K562 (cell line): ENCODE measurements around the gene RCSD1. TPM values are rescaled to one million over a fixed set of nuclear protein-coding genes. Genes with fewer than 3 reads are reported as not detected.

Experiments used
- ARID3A ChIP-seq: IDR thresholded peaks from 2 replicates; pipeline ENCODE4 v1.6.1; 2012; ENCODE audit warnings: low read depth, low read length, improper control_type of control experiment, borderline replicate concordance
- CAMTA2 ChIP-seq: fragments of 250-450 bp; sonication (Bioruptor Pico); conservative IDR thresholded peaks from 2 replicates; pipeline ENCODE4 v1.5.1; 2022
- CHD2 ChIP-seq: IDR thresholded peaks from 2 replicates; pipeline ENCODE4 v1.6.1; 2011; ENCODE audit warnings: low read depth, low read length
- DEAF1 ChIP-seq: fragments of 450-650 bp; formaldehyde crosslinking; IDR thresholded peaks from 2 replicates; pipeline ENCODE4 v1.4.0; 2020; ENCODE audit warnings: mild to moderate bottlenecking, moderate library complexity
- E2F5 ChIP-seq: sonication (generic); formaldehyde crosslinking; IDR thresholded peaks from 2 replicates; pipeline ENCODE4 v1.8.0; 2022; ENCODE audit warnings: mild to moderate bottlenecking, missing genetic modification reagents
- ETV1 ChIP-seq: fragments of 450-650 bp; conservative IDR thresholded peaks from 2 replicates; pipeline ENCODE4 v1.6.1; 2016; ENCODE audit warnings: missing genetic modification characterization, control low read depth, low read depth, missing compliant biosample characterization
- HBP1 ChIP-seq: fragments of 450-650 bp; formaldehyde crosslinking; IDR thresholded peaks from 2 replicates; pipeline ENCODE4 v1.4.0; 2022; ENCODE audit warnings: missing genetic modification characterization
- HMBOX1 ChIP-seq: sonication (generic); IDR thresholded peaks from 2 replicates; pipeline ENCODE4 v1.6.1; 2016
- MAFK ChIP-seq: IDR thresholded peaks from 2 replicates; pipeline ENCODE4 v1.6.1; 2011; ENCODE audit warnings: low read length, improper control_type of control experiment
- MTA3 ChIP-seq: fragments of 450-650 bp; formaldehyde crosslinking; IDR thresholded peaks from 2 replicates; pipeline ENCODE4 v1.6.1; 2017; ENCODE audit warnings: mild to moderate bottlenecking, borderline replicate concordance
- PRPF4 ChIP-seq: fragments of 200-400 bp; formaldehyde crosslinking; IDR thresholded peaks from one replicate; pipeline ENCODE4 v1.6.1; 2017; ENCODE audit warnings: low read length, low read depth, mild to moderate bottlenecking; ENCODE audit not compliant: insufficient read depth, poor library complexity, severe bottlenecking
- TAF1 ChIP-seq: IDR thresholded peaks from 2 replicates; pipeline ENCODE4 v1.6.1; 2011; ENCODE audit warnings: mild to moderate bottlenecking, low read length, moderate library complexity; ENCODE audit not compliant: insufficient read depth, control insufficient read depth, severe bottlenecking; ENCODE audit errors: extremely low read depth
- TGIF2 ChIP-seq: sonication (generic); formaldehyde crosslinking; IDR thresholded peaks from 2 replicates; pipeline ENCODE4 v1.8.1; 2022; ENCODE audit warnings: mild to moderate bottlenecking, missing genetic modification reagents, moderate library complexity
- XRCC3 ChIP-seq: fragments of 450-650 bp; IDR thresholded peaks from 2 replicates; pipeline ENCODE4 v1.6.1; 2017; ENCODE audit warnings: mild to moderate bottlenecking, moderate library complexity
- ZKSCAN3 ChIP-seq: fragments of 250-450 bp; sonication (Bioruptor Pico); IDR thresholded peaks from 2 replicates; pipeline ENCODE4 v1.4.0; 2020
- ZNF263 ChIP-seq: sonication (generic); formaldehyde crosslinking; IDR thresholded peaks from 2 replicates; pipeline ENCODE4 v1.8.0; 2022; ENCODE audit warnings: mild to moderate bottlenecking, missing genetic modification reagents, borderline replicate concordance
- ZNF311 ChIP-seq: fragments of 250-450 bp; sonication (Bioruptor Pico); IDR thresholded peaks from 2 replicates; pipeline ENCODE4 v1.4.0; 2020; ENCODE audit warnings: mild to moderate bottlenecking, moderate library complexity
- ZNF707 ChIP-seq: fragments of 250-450 bp; sonication (Bioruptor Pico); conservative IDR thresholded peaks from 2 replicates; pipeline ENCODE4 v1.8.0; 2022; ENCODE audit warnings: inconsistent platforms, mild to moderate bottlenecking, moderate library complexity
- ZNF766 ChIP-seq: fragments of 200-800 bp; sonication (Bioruptor generic); conservative IDR thresholded peaks from 2 replicates; pipeline ENCODE4 v1.6.1; 2016; ENCODE audit warnings: missing genetic modification characterization, missing compliant biosample characterization
- ZNF778 ChIP-seq: fragments of 450-650 bp; formaldehyde crosslinking; IDR thresholded peaks from 2 replicates; pipeline ENCODE4 v1.4.0; 2020; ENCODE audit warnings: mild to moderate bottlenecking, moderate library complexity
- polyA plus RNA-seq, 8 experiments: library from polyadenylated mRNA; depleted of rRNA in 4 of 8; stranded (reverse) in 5 of 8; unstranded in 3 of 8; fragments of >200 nt; fragmentation: Nextera tagmentation in 2 of 8; fragmentation: Illumina TruSeq in 1 of 8; extraction: Ambion mirVana in 2 of 8; extraction: Trizol in 1 of 8; gene quantifications; 2 replicates each; pipeline versions ENCODE4 v1.2.1 to v1.2.3, GENCODE V29; 2011 to 2014; ENCODE audit warnings: inconsistent platforms in 1 of 8, missing spikeins in 1 of 8
- total RNA-seq, 7 experiments: library from RNA; depleted of rRNA in 6 of 7; stranded (reverse); fragments of >200 nt in 6 of 7; fragmentation: Illumina TruSeq in 2 of 7; extraction: Trizol in 2 of 7; gene quantifications; 2 replicates each; pipeline versions ENCODE4 v1.2.1 to v1.2.3, GENCODE V29; 2011 to 2021; ENCODE audit warnings: low replicate concordance in 1 of 7

Gene RCSD1
- total and polyA plus RNA-seq, 9 of the 15 experiments (the other 6 are each of a cell fraction or from before 2014, with no cell fraction given) = 7.8 to 69.8 (median 45.3) TPM

GRCh38 chr1:167599957-167600581 lies 30.0 kb upstream of the RCSD1 start (continued):
- no peak for TF ChIP-seq TGIF2 (CRISPR knock-in tag)
- peak; percentile 87 for TF ChIP-seq DEAF1
- no peak for TF ChIP-seq XRCC3
- TF ChIP-seq MAFK = peak; percentile 21; the same call in 1 of the 2 replicates
- no peak for TF ChIP-seq CHD2
- no peak for TF ChIP-seq ZNF766 (CRISPR knock-in tag)
- no peak for TF ChIP-seq PRPF4
- TF ChIP-seq E2F5 = no peak
- no peak for TF ChIP-seq CAMTA2 (CRISPR knock-in tag)
- peak; percentile 47; the same call in 1 of the 2 replicates for TF ChIP-seq ETV1 (tag)
- no peak for TF ChIP-seq HBP1 (CRISPR knock-in tag)
- no peak for TF ChIP-seq ZNF311
- TF ChIP-seq ARID3A = no peak; the same call in 1 of the 2 replicates
- TF ChIP-seq MTA3 = peak; percentile 51; the same call in 1 of the 2 replicates
- no peak for TF ChIP-seq ZKSCAN3 (CRISPR knock-in tag)
- TF ChIP-seq ZNF263 (CRISPR knock-in tag) = peak; percentile 34; the same call in 1 of the 2 replicates
- 0 out of 2 replicates have a peak, but pooled peaks have one; percentile 45 for TF ChIP-seq ZNF778 (CRISPR knock-in tag)
- TF ChIP-seq ZNF707 (CRISPR knock-in tag) = no peak
- peak; percentile 70 for TF ChIP-seq HMBOX1
- no peak for TF ChIP-seq TAF1
